Upper lobe of right lung (tissue), 1 donor: ENCODE measurements around the gene INTS1. TPM values are rescaled to one million over a fixed set of nuclear protein-coding genes. Genes with fewer than 3 reads are reported as not detected.

Experiments used
- ATAC-seq: fragments of 200-7000 bp; cut with Tn5 transposase; one replicate; pipeline ENCODE4 v1.9.1; 2020; ENCODE audit warnings: mild to moderate bottlenecking, moderate library complexity
- DNase-seq: peaks from one replicate; pipeline ENCODE4 v3.0.0-alpha.2; 2020
- H3K27ac ChIP-seq: fragments of 200-600 bp; one replicate; pipeline ENCODE4 v1.8.0; 2022
- H3K27me3 ChIP-seq: fragments of 200-600 bp; one replicate; pipeline ENCODE4 v1.8.0; 2022; ENCODE audit warnings: mild to moderate bottlenecking
- H3K36me3 ChIP-seq: fragments of 200-600 bp; one replicate; pipeline ENCODE4 v1.8.0; 2022
- H3K4me1 ChIP-seq: fragments of 200-600 bp; one replicate; pipeline ENCODE4 v1.8.0; 2022
- H3K4me3 ChIP-seq: fragments of 200-600 bp; one replicate; pipeline ENCODE4 v1.8.0; 2022; ENCODE audit warnings: mild to moderate bottlenecking
- H3K9me3 ChIP-seq: fragments of 200-600 bp; one replicate; pipeline ENCODE4 v1.8.0; 2022
- intact Hi-C: fragments of 100-400 bp; cut with DNase I; formaldehyde crosslinking; loops from one replicate; pipeline ENCODE4 v1.11.0; 2022
- long read RNA-seq: library from polyadenylated mRNA; unstranded; transcript quantifications from one replicate; pipeline ENCODE4 v2.0.0, GENCODE V29; 2021
- total RNA-seq: library from RNA; stranded (reverse); fragmentation: NEBNext Ultra II Directional; extraction: Animal tissue kit (Norgen Biotek cat#: 25700); gene quantifications from one replicate; pipeline ENCODE4 v1.2.1, GENCODE V29; 2021
- TF ChIP-seq, protein P1 (sequence below): fragments of 200-600 bp; IDR thresholded peaks from one replicate; pipeline ENCODE4 v1.8.0; 2022; ENCODE audit warnings: antibody characterized with exemption
- donor health status: DM: no; HTN: yes; CAD: no; lungs with severe emphysema.

INTS1 gene, protein sequence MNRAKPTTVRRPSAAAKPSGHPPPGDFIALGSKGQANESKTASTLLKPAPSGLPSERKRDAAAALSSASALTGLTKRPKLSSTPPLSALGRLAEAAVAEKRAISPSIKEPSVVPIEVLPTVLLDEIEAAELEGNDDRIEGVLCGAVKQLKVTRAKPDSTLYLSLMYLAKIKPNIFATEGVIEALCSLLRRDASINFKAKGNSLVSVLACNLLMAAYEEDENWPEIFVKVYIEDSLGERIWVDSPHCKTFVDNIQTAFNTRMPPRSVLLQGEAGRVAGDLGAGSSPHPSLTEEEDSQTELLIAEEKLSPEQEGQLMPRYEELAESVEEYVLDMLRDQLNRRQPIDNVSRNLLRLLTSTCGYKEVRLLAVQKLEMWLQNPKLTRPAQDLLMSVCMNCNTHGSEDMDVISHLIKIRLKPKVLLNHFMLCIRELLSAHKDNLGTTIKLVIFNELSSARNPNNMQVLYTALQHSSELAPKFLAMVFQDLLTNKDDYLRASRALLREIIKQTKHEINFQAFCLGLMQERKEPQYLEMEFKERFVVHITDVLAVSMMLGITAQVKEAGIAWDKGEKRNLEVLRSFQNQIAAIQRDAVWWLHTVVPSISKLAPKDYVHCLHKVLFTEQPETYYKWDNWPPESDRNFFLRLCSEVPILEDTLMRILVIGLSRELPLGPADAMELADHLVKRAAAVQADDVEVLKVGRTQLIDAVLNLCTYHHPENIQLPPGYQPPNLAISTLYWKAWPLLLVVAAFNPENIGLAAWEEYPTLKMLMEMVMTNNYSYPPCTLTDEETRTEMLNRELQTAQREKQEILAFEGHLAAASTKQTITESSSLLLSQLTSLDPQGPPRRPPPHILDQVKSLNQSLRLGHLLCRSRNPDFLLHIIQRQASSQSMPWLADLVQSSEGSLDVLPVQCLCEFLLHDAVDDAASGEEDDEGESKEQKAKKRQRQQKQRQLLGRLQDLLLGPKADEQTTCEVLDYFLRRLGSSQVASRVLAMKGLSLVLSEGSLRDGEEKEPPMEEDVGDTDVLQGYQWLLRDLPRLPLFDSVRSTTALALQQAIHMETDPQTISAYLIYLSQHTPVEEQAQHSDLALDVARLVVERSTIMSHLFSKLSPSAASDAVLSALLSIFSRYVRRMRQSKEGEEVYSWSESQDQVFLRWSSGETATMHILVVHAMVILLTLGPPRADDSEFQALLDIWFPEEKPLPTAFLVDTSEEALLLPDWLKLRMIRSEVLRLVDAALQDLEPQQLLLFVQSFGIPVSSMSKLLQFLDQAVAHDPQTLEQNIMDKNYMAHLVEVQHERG (N-terminal part only)
- 49.2 TPM for total RNA-seq
- long read RNA-seq, full-length matches to known transcripts = 6 of 83 reads
- long read RNA-seq, partial matches to known transcripts = 53 of 83 reads
- long read RNA-seq, other reads (novel, unspliced or antisense) = 24 of 83 reads

DNA sequence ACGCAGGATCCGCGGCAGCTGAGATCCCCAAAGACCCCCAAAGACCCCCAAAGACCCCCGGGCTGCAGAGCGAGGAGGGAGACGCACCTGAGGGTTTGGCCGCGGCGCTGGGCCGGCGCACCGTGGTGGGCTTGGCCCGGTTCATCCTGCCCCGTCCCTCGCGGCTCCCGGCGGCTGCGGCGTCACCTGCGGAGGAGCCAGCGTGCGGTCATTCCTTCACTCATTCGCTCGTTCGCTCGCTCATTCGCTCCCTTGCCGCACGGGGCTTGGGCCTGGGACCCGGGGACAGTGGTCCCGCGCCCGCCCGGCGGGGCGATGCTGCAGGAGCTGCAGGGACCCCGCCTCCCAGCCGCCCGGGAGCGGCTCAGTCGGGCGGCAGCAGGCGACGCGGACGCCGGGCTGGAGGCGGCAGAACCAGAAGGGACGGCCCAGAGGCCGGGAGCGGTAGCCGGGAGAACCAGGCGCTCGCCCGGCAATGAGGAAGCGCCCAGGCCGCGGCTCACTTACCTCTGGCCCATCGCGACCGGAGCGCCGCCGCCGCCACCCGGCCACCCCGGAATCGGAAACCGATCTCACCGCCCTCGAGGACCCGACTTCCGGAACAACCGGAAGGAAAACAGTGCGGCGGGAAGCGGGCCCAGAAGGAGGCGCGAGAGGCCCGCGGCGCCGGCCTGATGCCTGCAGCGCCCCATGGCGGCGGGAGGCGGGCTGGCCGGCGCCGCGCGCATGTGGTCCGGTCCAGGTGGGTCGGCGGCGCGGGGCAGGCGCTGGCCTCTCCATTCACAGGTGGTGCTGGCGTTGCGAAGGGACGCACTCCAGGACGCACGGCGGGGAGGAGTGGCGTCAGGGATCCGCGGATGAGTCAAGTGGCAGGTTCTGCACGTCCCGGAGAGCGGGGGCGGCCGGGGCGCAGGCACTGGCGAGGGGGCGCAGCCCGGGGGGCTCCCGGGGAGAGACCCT, at the start of gene INTS1:
Gene INTS1 (minus strand): TSS at position 574 of the 960 bp plus-strand sequence. CDS start 429 bp downstream, at position 145.
- DNase-seq = peak; percentile 96
- intact Hi-C loops = no loop called here
- peak within 1 kb of the TSS; percentile 97 for H3K4me3 ChIP-seq
- ATAC-seq = peak; percentile 97
- H3K4me1 ChIP-seq = peaks cover 15% of the 10 kb centered on the region
- TF ChIP-seq, protein P1, sequence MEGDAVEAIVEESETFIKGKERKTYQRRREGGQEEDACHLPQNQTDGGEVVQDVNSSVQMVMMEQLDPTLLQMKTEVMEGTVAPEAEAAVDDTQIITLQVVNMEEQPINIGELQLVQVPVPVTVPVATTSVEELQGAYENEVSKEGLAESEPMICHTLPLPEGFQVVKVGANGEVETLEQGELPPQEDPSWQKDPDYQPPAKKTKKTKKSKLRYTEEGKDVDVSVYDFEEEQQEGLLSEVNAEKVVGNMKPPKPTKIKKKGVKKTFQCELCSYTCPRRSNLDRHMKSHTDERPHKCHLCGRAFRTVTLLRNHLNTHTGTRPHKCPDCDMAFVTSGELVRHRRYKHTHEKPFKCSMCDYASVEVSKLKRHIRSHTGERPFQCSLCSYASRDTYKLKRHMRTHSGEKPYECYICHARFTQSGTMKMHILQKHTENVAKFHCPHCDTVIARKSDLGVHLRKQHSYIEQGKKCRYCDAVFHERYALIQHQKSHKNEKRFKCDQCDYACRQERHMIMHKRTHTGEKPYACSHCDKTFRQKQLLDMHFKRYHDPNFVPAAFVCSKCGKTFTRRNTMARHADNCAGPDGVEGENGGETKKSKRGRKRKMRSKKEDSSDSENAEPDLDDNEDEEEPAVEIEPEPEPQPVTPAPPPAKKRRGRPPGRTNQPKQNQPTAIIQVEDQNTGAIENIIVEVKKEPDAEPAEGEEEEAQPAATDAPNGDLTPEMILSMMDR = peak; percentile 80
- H3K9me3 ChIP-seq = no peaks in the 10 kb centered on the region
- H3K27me3 ChIP-seq = no peaks in the 10 kb centered on the region
- peaks cover 36% of the 10 kb centered on the region for H3K36me3 ChIP-seq
- H3K27ac ChIP-seq = peak within 1 kb of the TSS; percentile 71

DNA sequence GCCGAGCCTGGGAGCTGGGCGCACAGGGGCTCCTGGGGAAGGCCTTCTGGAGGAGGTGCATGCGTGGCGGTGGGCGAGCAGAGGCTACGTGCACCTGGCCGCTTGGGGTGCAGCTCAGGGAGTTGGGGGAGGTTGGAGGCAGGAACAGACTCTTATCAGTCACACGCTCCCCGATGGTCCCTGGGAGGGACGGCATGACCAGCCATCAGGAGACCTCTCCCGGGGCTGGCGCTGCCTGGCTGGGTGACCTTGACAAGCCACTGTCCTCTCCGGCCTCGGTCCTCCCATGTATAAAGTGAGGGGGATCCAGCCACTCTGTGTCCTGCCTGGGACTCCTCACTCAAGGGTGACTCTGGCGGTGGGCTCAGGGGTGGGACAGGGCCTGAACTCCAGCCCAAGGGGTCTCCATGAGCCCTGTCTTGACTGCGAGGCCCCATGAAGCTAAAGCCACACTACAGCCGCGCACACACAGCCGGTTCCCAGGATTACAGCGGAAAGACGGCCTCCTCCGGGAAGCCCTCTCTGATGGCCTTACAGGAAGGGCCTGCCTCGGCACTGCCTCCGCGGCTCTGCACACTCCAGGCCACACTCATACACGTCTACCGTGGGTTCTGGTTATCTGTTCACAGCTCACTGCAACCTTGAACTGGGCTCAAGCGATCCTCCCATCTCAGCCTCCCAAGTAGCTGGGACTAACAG, 49.5 kb upstream of the INTS1 start:
- no peak overlapping the region for H3K4me3 ChIP-seq
- TF ChIP-seq, protein P1 = no peak
- no peak for ATAC-seq
- intact Hi-C loops = no loop called here
- no peaks in the 10 kb centered on the region for H3K36me3 ChIP-seq
- no peaks in the 10 kb centered on the region for H3K27me3 ChIP-seq
- H3K27ac ChIP-seq = no peak overlapping the region
- no peak for DNase-seq
- no peaks in the 10 kb centered on the region for H3K9me3 ChIP-seq
- no peaks in the 10 kb centered on the region for H3K4me1 ChIP-seq

DNA sequence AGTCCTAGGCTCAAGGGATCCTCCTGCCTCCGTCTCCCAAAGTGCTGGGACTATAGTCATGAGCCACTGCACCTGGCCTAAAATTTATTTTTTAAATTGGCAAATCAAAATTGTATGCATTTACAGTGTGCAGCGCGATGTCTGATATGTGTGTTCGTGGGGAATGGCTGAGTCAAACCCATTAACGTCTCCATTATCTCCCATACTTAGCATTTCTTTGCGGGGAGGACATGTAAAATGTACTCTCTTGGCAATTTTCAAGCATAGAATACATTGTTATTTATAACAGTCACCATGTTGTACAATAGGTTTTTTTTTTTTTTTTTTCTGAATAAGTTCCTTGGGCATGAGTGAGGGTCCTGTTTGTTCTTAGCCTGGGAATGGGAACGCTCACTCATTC, 48.0 kb upstream of the INTS1 start:
- ATAC-seq = no peak
- H3K9me3 ChIP-seq = no peaks in the 10 kb centered on the region
- TF ChIP-seq, protein P1 = no peak

DNA sequence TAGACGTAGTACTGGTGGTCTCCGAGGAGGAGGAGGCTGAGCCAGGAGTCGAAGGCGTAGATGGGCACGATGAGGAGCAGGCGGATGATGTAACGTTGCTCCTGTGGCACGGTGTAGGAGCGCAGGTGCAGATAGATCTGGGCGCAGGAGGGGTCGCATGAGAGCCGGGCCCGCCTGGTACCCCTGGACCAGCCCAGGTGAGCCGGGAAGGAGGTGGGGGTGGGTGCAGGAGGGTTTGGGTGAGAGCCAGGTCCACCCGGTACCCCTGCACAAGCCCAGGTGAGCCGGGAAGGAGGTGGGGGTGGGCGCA, 46.6 kb upstream of the INTS1 start:
- TF ChIP-seq, protein P1 = no peak
- Histone ChIP-seq H3K4me1 (no peaks in the 10 kb centered on the region), H3K36me3 (no peaks in the 10 kb centered on the region), H3K27ac (no peak overlapping the region), H3K4me3 (no peak overlapping the region), H3K9me3 (no peaks in the 10 kb centered on the region), H3K27me3 (no peaks in the 10 kb centered on the region)
- ATAC-seq (no peak), DNase-seq (no peak)
- intact Hi-C loops = no loop called here

More for the DNA sequence above, 48.0 kb upstream of the INTS1 start:
- no peak overlapping the region for H3K4me3 ChIP-seq
- no peaks in the 10 kb centered on the region for H3K4me1 ChIP-seq
- DNase-seq = no peak
- H3K27ac ChIP-seq = no peak overlapping the region
- no peaks in the 10 kb centered on the region for H3K27me3 ChIP-seq
- no peaks in the 10 kb centered on the region for H3K36me3 ChIP-seq
- intact Hi-C loops = no loop called here
